HUES6 (cell line): ENCODE measurements around the gene WDR45B.

Experiments used
- H3K27ac ChIP-seq: 2 replicates; pipeline ENCODE4 v1.7.0; 2013; ENCODE audit warnings: low read depth, mild to moderate bottlenecking, low read length, inconsistent platforms
- H3K27me3 ChIP-seq: 2 replicates; pipeline ENCODE4 v1.6.1; 2013; ENCODE audit warnings: low read length; ENCODE audit not compliant: control insufficient read depth, insufficient read depth
- H3K36me3 ChIP-seq: 2 replicates; pipeline ENCODE4 v1.6.1; 2013; ENCODE audit warnings: low read length; ENCODE audit not compliant: control insufficient read depth, insufficient read depth
- H3K4me1 ChIP-seq: 2 replicates; pipeline ENCODE4 v1.6.1; 2013; ENCODE audit warnings: low read length; ENCODE audit not compliant: control insufficient read depth, insufficient read depth
- H3K4me3 ChIP-seq: 2 replicates; pipeline ENCODE4 v1.5.1; 2013; ENCODE audit warnings: low read depth, low read length
- H3K9ac ChIP-seq: one replicate; pipeline ENCODE4 v1.6.1; 2013; ENCODE audit warnings: mild to moderate bottlenecking, low read length
- H3K9me3 ChIP-seq: 2 replicates; pipeline ENCODE4 v1.6.1; 2013; ENCODE audit warnings: low read depth, low read length; ENCODE audit not compliant: control insufficient read depth, insufficient read depth

The WDR45B gene

DNA sequence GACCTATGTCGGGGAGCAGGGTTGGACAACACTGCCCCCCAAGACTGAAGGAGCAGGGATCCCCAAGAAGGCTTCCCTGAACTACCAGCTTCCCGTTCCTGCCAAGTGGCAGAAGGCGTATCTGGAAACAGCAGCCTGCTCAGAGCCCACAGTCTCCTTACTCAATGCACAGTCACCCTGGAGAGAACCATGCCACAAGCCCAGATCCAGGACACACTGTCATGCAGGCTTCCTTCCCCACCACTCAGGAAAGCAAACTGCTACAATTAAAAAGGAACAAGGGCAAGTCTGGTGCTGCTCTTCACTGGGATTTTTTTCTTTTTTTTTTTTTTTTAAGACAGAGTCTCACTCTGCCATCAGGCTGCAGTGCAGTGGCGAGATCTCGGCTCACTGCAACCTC lies 8.2 kb downstream of the WDR45B start:
- Histone ChIP-seq H3K36me3 (peaks cover 65% of the 10 kb centered on the region), H3K4me3 (no peak overlapping the region), H3K4me1 (no peaks in the 10 kb centered on the region), H3K27me3 (no peaks in the 10 kb centered on the region), H3K9ac (no peak overlapping the region), H3K9me3 (no peaks in the 10 kb centered on the region), H3K27ac (no peak overlapping the region)

DNA sequence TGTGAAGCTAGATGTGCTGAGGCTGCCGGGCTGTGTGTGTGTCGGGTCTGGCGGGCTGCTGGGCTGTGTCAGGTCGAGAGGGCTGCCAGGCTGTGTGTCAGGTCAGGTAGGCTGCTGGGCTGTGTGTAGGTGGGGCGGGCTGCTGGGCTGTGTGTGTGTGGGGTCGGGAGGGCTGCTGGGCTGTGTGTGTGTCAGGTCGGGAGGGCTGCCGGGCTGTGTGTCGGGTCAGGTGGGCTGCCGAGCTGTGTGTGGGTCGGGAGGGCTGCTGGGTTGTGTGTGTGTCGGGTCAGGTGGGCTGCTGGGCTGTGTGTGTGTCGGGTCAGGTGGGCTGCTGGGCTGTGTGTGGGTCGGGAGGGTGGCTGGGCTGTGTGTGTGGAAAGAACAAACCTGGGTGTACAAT lies 8.6 kb downstream of the WDR45B start:
- Histone ChIP-seq H3K4me3 (no peak overlapping the region), H3K4me1 (no peaks in the 10 kb centered on the region), H3K9me3 (no peaks in the 10 kb centered on the region), H3K36me3 (peaks cover 66% of the 10 kb centered on the region), H3K27me3 (no peaks in the 10 kb centered on the region), H3K9ac (no peak overlapping the region), H3K27ac (no peak overlapping the region)

- Histone ChIP-seq H3K9ac (no peak overlapping the region), H3K27me3 (no peaks in the 10 kb centered on the region), H3K4me3 (no peak overlapping the region), H3K27ac (no peak overlapping the region), H3K4me1 (no peaks in the 10 kb centered on the region), H3K9me3 (no peaks in the 10 kb centered on the region), H3K36me3 (peaks cover 63% of the 10 kb centered on the region)
Measured at GRCh38 chr17:82638183-82638773, 10.0 kb downstream of the WDR45B start.

DNA sequence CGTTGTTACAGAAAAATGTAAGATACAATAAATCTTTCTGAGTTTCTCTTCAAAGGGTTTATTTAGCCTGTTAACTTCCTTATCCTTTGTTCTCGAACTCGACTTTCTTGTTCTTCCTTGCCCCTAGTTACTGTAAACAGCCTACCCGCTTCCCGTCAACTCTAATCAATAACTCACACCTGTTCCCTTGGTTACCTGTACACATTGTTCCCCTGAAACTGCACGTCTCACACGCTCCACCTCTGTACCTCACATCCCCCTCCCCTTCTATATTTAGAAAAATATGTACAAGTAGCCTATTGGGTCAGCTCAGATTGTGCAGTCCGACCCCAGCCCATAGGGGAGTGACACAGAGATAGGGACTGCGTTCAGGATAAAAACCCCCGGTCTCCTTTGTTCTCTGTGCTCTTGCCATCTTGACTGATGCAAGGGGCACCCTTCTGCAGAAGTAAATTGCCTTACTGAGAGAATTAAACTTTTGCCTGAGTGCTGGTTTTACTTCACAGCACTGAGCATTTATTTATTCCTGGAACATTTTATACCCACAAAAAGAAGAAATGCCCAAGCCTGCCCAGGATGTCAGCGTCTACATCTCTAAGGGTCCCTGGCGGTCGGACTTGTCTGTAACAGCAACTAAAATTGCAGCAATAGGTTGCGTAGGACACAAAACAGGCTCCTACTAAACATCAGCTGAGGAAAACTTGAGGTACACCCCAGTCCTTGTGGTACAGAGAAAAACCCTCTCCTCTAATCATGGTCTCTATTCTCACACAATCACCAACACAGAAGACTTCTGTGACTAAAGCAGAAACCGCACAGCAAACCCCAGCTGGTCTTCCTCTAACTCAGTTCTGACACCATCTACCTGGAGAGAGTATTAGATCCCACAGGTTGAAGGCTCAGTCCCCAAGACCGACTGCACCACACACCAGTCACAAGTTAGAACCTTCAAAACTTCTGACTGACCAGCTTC lies 11.3 kb downstream of the WDR45B start:
- Histone ChIP-seq H3K9me3 (no peaks in the 10 kb centered on the region), H3K27ac (no peak overlapping the region), H3K4me3 (no peak overlapping the region), H3K27me3 (no peaks in the 10 kb centered on the region), H3K36me3 (peaks cover 58% of the 10 kb centered on the region), H3K4me1 (no peaks in the 10 kb centered on the region), H3K9ac (no peak overlapping the region)

GRCh38 chr17:82633343-82633742 lies 14.9 kb downstream of the WDR45B start:
- Histone ChIP-seq H3K36me3 (peaks cover 59% of the 10 kb centered on the region), H3K4me3 (no peak overlapping the region), H3K27me3 (no peaks in the 10 kb centered on the region), H3K9me3 (no peaks in the 10 kb centered on the region), H3K27ac (no peak overlapping the region), H3K4me1 (no peaks in the 10 kb centered on the region), H3K9ac (no peak overlapping the region)

DNA sequence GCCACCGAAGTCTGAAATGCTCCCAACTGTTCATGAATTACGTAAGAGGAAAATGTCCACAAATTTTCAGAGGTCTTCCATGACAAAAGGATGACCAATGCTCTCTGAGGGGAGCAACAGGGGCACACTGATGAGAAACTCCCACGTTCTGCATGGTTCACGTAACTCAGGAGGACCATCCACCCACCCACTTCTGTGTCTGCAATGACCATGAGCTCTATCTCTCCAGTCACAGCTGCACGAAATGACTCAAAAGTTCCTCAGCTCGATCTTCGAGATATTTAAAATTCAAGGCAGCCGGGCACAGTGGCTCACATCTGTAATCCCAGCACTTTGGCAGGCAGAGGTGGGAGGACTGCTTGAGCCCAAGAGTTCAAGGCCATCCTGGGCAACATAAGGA lies 15.8 kb downstream of the WDR45B start:
- Histone ChIP-seq H3K9ac (no peak overlapping the region), H3K9me3 (no peaks in the 10 kb centered on the region), H3K36me3 (peaks cover 63% of the 10 kb centered on the region), H3K4me3 (no peak overlapping the region), H3K27me3 (no peaks in the 10 kb centered on the region), H3K27ac (no peak overlapping the region), H3K4me1 (no peaks in the 10 kb centered on the region)

DNA sequence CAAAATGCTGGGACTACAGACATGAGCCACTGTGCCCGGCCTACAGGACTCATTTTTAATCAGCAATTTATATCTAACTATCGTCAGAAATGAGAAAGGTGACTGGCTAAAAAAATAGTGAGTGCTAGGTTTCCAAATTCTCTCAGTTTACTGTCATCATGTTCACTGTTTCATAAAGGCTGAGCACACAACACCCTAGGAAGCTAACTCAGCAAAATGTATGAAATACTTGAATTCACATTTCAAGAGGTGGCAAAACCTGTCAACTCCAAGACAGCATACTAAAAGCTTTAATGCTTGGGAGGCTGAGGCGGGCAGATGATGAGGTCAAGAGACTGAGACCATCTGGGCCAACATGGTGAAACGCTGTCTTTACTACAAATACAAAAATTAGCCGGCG lies 16.7 kb downstream of the WDR45B start:
- Histone ChIP-seq H3K9ac (no peak overlapping the region), H3K27me3 (no peaks in the 10 kb centered on the region), H3K9me3 (no peaks in the 10 kb centered on the region), H3K36me3 (peaks cover 64% of the 10 kb centered on the region), H3K27ac (no peak overlapping the region), H3K4me1 (no peaks in the 10 kb centered on the region), H3K4me3 (no peak overlapping the region)

DNA sequence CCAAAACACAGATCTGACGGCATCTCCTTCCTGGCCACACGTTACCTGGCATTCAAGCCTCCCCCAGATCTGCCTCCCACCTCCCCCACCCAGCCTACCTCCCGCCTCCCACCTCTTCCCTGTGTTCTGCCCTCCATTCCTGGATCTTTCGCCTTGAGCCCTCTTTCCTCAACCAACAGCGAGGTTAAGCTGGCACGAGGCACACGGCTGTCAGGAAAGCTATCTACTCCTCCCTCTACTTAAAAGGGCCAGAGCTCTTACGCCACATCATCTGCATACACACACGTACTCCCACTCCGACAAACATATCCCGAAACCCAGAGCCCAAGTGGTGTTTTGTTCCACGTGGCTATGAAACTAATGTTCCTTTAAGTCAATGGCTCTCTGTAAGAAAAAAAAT lies 18.0 kb downstream of the WDR45B start:
- Histone ChIP-seq H3K36me3 (peaks cover 72% of the 10 kb centered on the region), H3K27me3 (no peaks in the 10 kb centered on the region), H3K27ac (no peak overlapping the region), H3K4me3 (no peak overlapping the region), H3K9me3 (no peaks in the 10 kb centered on the region), H3K4me1 (no peaks in the 10 kb centered on the region), H3K9ac (no peak overlapping the region)

DNA sequence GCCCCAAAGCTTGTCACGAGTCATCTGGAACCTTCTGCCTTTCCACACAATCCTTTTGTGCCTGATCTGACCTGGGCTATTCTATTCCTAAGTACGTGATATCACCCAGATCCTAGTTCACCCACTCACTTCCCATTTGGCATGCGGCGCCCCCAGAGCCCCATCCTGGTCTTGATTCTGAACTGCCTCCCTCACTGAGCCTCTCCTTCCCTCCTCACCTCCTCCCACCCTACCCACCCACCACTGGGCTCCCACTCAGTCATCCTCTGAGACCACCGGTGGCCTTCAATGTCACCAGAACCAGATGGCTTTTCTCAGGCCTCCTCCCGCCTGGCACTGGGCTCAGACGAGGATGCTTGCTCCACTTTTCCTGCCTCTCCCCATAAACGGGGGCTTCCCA lies 18.5 kb downstream of the WDR45B start:
- peaks cover 76% of the 10 kb centered on the region for H3K36me3 ChIP-seq
- H3K27ac ChIP-seq, result no peak overlapping the region
- no peaks in the 10 kb centered on the region for H3K4me1 ChIP-seq
- H3K9ac ChIP-seq, result no peak overlapping the region
- H3K9me3 ChIP-seq, result no peaks in the 10 kb centered on the region
- no peak overlapping the region for H3K4me3 ChIP-seq
- no peaks in the 10 kb centered on the region for H3K27me3 ChIP-seq

GRCh38 chr17:82627405-82627804 lies 20.8 kb downstream of the WDR45B start:
- Histone ChIP-seq H3K4me3 (no peak overlapping the region), H3K9me3 (no peaks in the 10 kb centered on the region), H3K4me1 (no peaks in the 10 kb centered on the region), H3K36me3 (peaks cover 74% of the 10 kb centered on the region), H3K27me3 (no peaks in the 10 kb centered on the region), H3K27ac (no peak overlapping the region), H3K9ac (no peak overlapping the region)

DNA sequence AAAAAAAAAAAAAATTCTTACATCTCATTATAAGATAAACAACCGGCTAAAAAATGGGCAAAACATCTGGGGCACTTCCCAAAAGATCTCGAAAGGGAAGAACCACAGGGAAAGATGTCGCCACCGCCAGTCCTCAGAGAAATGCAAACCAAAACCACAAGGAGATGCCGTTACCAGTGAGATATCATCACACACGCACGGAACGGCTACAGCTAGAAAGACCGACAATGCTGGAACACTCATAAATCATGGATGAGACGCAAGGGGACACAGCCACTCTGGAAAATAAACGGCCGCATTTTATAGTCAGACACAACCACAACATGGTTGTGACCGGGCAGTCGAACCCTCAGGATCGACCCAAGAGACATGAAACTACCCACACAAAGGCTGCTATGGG lies 24.5 kb downstream of the WDR45B start:
- Histone ChIP-seq H3K4me1 (no peaks in the 10 kb centered on the region), H3K9ac (no peak overlapping the region), H3K36me3 (peaks cover 87% of the 10 kb centered on the region), H3K4me3 (no peak overlapping the region), H3K9me3 (no peaks in the 10 kb centered on the region), H3K27me3 (no peaks in the 10 kb centered on the region), H3K27ac (no peak overlapping the region)
